22Rv1 (cell line): Measurements from ENCODE around the gene PARN.

Experiments used
- ZFX ChIP-seq: fragments of 450-650 bp; IDR thresholded peaks from 2 replicates; pipeline ENCODE4 v1.6.1; 2017; ENCODE audit warnings: antibody characterized with exemption, borderline replicate concordance
- TF ChIP-seq, protein P1 (sequence below): fragments of 450-650 bp; IDR thresholded peaks from 2 replicates; pipeline ENCODE4 v1.5.1; 2017; ENCODE audit warnings: mild to moderate bottlenecking

- TF ChIP-seq, protein P1, sequence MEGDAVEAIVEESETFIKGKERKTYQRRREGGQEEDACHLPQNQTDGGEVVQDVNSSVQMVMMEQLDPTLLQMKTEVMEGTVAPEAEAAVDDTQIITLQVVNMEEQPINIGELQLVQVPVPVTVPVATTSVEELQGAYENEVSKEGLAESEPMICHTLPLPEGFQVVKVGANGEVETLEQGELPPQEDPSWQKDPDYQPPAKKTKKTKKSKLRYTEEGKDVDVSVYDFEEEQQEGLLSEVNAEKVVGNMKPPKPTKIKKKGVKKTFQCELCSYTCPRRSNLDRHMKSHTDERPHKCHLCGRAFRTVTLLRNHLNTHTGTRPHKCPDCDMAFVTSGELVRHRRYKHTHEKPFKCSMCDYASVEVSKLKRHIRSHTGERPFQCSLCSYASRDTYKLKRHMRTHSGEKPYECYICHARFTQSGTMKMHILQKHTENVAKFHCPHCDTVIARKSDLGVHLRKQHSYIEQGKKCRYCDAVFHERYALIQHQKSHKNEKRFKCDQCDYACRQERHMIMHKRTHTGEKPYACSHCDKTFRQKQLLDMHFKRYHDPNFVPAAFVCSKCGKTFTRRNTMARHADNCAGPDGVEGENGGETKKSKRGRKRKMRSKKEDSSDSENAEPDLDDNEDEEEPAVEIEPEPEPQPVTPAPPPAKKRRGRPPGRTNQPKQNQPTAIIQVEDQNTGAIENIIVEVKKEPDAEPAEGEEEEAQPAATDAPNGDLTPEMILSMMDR: no peak
- no peak for TF ChIP-seq ZFX
Observed at GRCh38 chr16:14400285-14400977, 229.6 kb downstream of the PARN start.
